Mucosa of rectum (tissue), 2 donors: ENCODE measurements around the gene CNNM4.

ENCODE experiments used
- H3K27ac ChIP-seq, 2 donors: one replicate each; pipeline ENCODE4 v1.7.0; 2013; ENCODE audit warnings: inconsistent platforms in 2 of 2, low read depth in 2 of 2, low read length in 2 of 2
- H3K27me3 ChIP-seq, 2 donors: one replicate each; pipeline ENCODE4 v1.7.0; 2013; ENCODE audit warnings: low read length in 2 of 2; ENCODE audit not compliant: control insufficient read depth in 2 of 2, insufficient read depth in 2 of 2
- H3K36me3 ChIP-seq, 2 donors: one replicate each; pipeline ENCODE4 v1.7.0; 2013; ENCODE audit warnings: low read length in 2 of 2; ENCODE audit not compliant: control insufficient read depth in 2 of 2, insufficient read depth in 2 of 2
- H3K4me1 ChIP-seq, 2 donors: one replicate each; pipeline ENCODE4 v1.7.0; 2013; ENCODE audit warnings: low read length in 2 of 2, mild to moderate bottlenecking in 1 of 2; ENCODE audit not compliant: control insufficient read depth in 2 of 2, insufficient read depth in 2 of 2
- H3K4me3 ChIP-seq, 2 donors: one replicate each; pipeline ENCODE4 v1.7.0; 2013; ENCODE audit warnings: low read length in 2 of 2
- H3K9ac ChIP-seq, 2 donors: one replicate each; pipeline ENCODE4 v1.7.0; 2013; ENCODE audit warnings: low read length in 2 of 2, low read depth in 1 of 2, mild to moderate bottlenecking in 1 of 2
- H3K9me3 ChIP-seq, 2 donors: one replicate each; pipeline ENCODE4 v1.7.0; 2013; ENCODE audit warnings: low read length in 2 of 2; ENCODE audit not compliant: control insufficient read depth in 2 of 2
- donor health status: healthy.
- donor health status: Normal muscosa, but diverticular disease.

The CNNM4 gene

DNA sequence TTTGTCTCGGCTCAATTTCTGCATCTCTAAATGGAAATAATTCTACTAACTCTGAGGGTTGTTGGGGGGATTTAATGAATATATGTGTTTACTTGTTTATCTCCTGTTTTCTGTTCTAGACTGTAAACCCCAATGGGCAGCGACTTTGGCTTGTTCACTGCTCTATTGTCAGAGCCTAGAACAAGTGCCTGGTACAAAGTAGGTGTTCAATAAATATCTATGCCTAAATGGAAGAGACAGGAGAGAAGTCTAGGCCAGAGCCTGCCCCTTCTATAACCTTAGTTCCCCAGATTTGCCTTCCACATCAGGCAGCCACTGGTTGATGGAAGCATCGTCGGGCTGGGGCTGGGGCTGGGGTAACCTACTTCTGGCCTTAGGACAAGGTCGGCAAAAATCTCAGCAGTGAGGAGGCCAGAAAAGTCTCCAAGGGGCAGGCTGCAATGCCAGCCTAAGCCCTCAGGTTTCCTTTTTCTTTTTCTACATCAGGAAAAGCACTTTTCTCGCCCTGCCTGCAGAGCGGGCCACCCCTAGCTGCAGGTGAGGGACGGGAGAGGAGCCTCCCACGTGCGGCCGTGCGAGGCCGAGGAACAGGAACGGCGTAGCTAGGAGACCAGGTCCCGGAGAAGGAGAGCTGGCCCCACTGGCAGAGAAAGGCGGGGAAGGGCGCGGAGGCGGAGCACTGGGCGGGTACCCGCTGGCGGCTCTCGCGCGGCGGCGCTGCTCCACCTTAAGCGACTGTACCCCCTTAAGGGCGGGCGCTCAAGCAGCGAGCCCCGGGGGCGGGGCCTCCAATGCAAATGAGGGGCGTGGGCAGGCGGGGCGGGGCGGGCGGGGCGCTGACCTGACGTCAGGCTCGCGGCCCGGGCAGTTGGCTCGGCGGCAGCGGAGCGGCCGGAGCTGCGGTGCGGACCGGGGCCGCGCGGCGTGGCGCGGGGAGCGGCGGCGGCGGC, at the start of gene CNNM4:
TSS of gene CNNM4 (plus strand) at position 867 of the 950 bp plus-strand sequence. CDS start 98 bp downstream, outside the sequence.
- Histone ChIP-seq H3K9ac (peak within 1 kb of the TSS; percentile 96 to 99), H3K9me3 (no peaks in the 10 kb centered on the region), H3K27me3 (no peaks in the 10 kb centered on the region), H3K4me1 (peaks cover 43 to 46% of the 10 kb centered on the region in 2 donors), H3K27ac (peak within 1 kb of the TSS; percentile 95 to 96), H3K36me3 (no peaks in the 10 kb centered on the region), H3K4me3 (peak within 1 kb of the TSS; percentile 89 to 99)

DNA sequence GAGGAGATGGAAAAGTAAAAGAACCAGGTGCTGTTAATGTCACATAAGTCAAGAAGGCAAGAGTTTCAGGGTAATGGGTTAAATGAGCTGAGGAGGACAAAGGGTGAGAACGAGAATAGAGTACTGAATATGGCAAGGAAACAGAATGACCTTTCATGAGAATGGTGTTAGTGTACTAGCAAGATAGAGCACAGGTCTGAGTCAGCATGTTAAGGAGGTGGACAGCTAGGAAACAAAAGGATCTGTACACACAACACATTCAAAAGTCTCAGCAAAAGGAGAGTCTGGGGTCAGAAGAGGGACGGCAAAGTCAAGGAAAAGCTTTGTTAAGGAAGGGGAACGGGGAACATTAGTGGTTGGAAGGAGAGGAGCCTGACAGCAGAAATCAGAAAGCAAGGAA, 49.7 kb upstream of the CNNM4 start:
- H3K4me3 ChIP-seq: no peak overlapping the region
- H3K27me3 ChIP-seq: no peaks in the 10 kb centered on the region
- H3K9ac ChIP-seq: no peak overlapping the region
- H3K4me1 ChIP-seq: peaks cover 9 to 10% of the 10 kb centered on the region in 2 donors
- peaks cover 49 to 50% of the 10 kb centered on the region in 2 donors for H3K36me3 ChIP-seq
- no peak overlapping the region for H3K27ac ChIP-seq
- no peaks in the 10 kb centered on the region for H3K9me3 ChIP-seq

GRCh38 chr2:96715658-96716057, 45.0 kb upstream of the CNNM4 start:
- Histone ChIP-seq H3K9ac (no peak overlapping the region), H3K27me3 (no peaks in the 10 kb centered on the region), H3K9me3 (no peaks in the 10 kb centered on the region), H3K36me3 (peaks cover 18 to 22% of the 10 kb centered on the region in 2 donors), H3K27ac (peak overlapping the region in 1 of 2 donors; percentile 24), H3K4me3 (no peak overlapping the region), H3K4me1 (peaks cover 9 to 10% of the 10 kb centered on the region in 2 donors)

- peaks cover 9 to 10% of the 10 kb centered on the region in 2 donors for H3K4me1 ChIP-seq
- no peak overlapping the region for H3K9ac ChIP-seq
- H3K36me3 ChIP-seq: peaks cover 13 to 15% of the 10 kb centered on the region in 2 donors
- H3K27me3 ChIP-seq: no peaks in the 10 kb centered on the region
- no peaks in the 10 kb centered on the region for H3K9me3 ChIP-seq
- no peak overlapping the region for H3K4me3 ChIP-seq
- H3K27ac ChIP-seq: no peak overlapping the region
These were observed 44.3 kb upstream of the CNNM4 start for GRCh38 chr2:96716388-96716787.

DNA sequence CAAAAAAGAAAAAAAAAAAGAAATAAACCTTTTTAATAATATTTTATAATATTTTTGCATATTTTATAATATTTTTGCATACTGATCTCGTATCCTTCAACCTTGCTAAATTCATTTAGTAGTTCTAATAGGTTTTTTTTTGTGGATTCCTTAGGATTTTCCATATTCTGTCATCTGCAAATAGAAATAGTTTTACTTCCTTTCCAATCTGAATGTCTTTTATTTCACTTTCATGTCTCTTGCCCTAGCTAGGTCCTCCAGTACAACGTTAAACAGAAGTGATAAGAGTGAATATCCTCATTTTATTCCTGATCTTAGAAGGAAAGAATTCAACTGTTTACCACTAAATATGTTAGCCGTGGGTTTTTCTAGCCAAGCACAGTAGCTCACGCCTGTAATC, 34.6 kb upstream of the CNNM4 start:
- H3K27ac ChIP-seq: no peak overlapping the region
- H3K9me3 ChIP-seq: no peaks in the 10 kb centered on the region
- H3K4me1 ChIP-seq: no peaks in the 10 kb centered on the region
- H3K27me3 ChIP-seq: no peaks in the 10 kb centered on the region
- H3K4me3 ChIP-seq: no peak overlapping the region
- no peak overlapping the region for H3K9ac ChIP-seq
- peaks cover 17 to 20% of the 10 kb centered on the region in 2 donors for H3K36me3 ChIP-seq

GRCh38 chr2:96727431-96727830, 33.3 kb upstream of the CNNM4 start:
- Histone ChIP-seq H3K27ac (no peak overlapping the region), H3K9ac (no peak overlapping the region), H3K9me3 (no peaks in the 10 kb centered on the region), H3K36me3 (peaks cover 19 to 23% of the 10 kb centered on the region in 2 donors), H3K4me1 (no peaks in the 10 kb centered on the region), H3K4me3 (no peak overlapping the region), H3K27me3 (no peaks in the 10 kb centered on the region)

DNA sequence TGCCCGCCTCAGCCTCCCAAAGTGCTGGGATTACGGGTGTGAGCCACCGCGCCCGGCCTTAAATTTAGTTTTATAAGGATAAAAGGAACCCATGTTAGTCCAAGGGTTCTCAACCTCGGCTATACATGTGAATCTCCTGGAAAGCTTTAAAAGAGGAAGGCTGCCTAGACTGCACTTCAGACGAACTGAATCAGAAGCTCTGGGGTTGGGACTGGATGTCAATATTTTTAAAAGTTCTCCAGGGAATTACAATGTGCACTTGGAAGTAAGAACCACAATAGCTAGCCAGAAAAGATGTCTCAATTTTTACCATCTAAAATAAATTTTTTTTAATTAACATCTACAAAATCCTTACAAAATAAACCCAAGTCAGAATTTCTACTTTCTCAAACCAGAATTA, 31.0 kb upstream of the CNNM4 start:
- Histone ChIP-seq H3K36me3 (peaks cover 41% of the 10 kb centered on the region in 2 donors), H3K9me3 (no peaks in the 10 kb centered on the region), H3K4me1 (no peaks in the 10 kb centered on the region), H3K27ac (no peak overlapping the region), H3K9ac (no peak overlapping the region), H3K27me3 (no peaks in the 10 kb centered on the region), H3K4me3 (no peak overlapping the region)

- Histone ChIP-seq H3K4me3 (no peak overlapping the region), H3K9me3 (no peaks in the 10 kb centered on the region), H3K36me3 (peaks cover 41 to 46% of the 10 kb centered on the region in 2 donors), H3K9ac (no peak overlapping the region), H3K27ac (no peak overlapping the region), H3K4me1 (no peaks in the 10 kb centered on the region), H3K27me3 (no peaks in the 10 kb centered on the region)
These were observed 30.5 kb upstream of the CNNM4 start for GRCh38 chr2:96730212-96730611.

- Histone ChIP-seq H3K4me3 (no peak overlapping the region), H3K4me1 (peaks cover 5 to 7% of the 10 kb centered on the region in 2 donors), H3K9me3 (no peaks in the 10 kb centered on the region), H3K9ac (no peak overlapping the region), H3K36me3 (peaks cover 25 to 49% of the 10 kb centered on the region in 2 donors), H3K27ac (no peak overlapping the region), H3K27me3 (no peaks in the 10 kb centered on the region)
These were observed 26.8 kb upstream of the CNNM4 start for GRCh38 chr2:96733931-96734330.

DNA sequence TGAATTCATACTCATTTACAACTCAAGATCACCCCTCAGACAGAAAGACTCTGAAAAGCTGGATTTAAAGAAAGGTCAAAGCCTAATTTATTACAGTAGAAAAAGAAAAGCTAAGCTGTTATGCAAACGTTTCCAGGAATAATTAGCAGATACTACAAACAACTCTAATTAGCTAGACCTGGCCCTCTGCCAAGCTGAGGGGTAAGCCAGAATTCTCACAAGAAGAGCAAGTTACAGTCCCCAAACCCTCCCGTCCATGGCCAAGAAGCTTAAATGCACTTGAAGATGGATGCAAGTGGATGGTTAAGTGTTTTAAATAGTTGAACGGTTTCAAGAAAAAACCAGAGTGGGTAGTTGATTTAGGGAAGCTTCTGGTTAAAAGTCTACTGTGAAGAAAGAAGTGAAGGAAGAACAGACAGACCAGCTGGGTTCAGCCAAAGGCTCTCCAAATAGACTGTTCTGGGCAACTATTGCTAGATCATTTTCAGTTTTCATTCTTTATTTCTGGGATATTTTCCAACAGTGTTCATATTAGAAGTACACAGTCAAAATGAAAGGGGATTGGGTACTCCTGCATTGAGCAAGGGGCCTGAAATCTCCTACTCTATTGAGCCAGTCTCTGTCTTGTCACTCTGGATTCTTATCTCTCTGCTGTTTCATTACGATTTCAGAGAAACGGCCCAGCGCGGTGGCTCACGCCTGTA, 25.7 kb upstream of the CNNM4 start:
- H3K4me1 ChIP-seq: peaks cover 11 to 13% of the 10 kb centered on the region in 2 donors
- H3K4me3 ChIP-seq: no peak overlapping the region
- no peaks in the 10 kb centered on the region for H3K9me3 ChIP-seq
- no peak overlapping the region for H3K9ac ChIP-seq
- peaks cover 25 to 48% of the 10 kb centered on the region in 2 donors for H3K36me3 ChIP-seq
- H3K27ac ChIP-seq: no peak overlapping the region
- no peaks in the 10 kb centered on the region for H3K27me3 ChIP-seq
